ENCODE results near the gene DIPK1A. TPM values are rescaled to one million over a fixed set of nuclear protein-coding genes. Genes with fewer than 3 reads are reported as not detected.

Gene DIPK1A
- total RNA-seq, 4 donors from 2014 or later: 3.1 to 9.9 (median 4.9) TPM

GRCh38 chr1:92952714-92953113, 8.5 kb downstream of the DIPK1A start:
- no peaks in the 10 kb centered on the region for H3K27me3 ChIP-seq
- H3K9me3 ChIP-seq: no peaks in the 10 kb centered on the region
- DNase-seq: no peak
- H3K4me3 ChIP-seq: no peak overlapping the region
- peaks cover 0 to 38% (median 16%) of the 10 kb centered on the region in 3 donors for H3K4me1 ChIP-seq
- TF ChIP-seq CTCF (IDR thresholded peaks at IDR 0.05): no peak
- no peak for TF ChIP-seq POLR2A (IDR thresholded peaks at IDR 0.05)
- H3K36me3 ChIP-seq: no peaks in the 10 kb centered on the region
- intact Hi-C loops (cut with DNase I): no loop called here
- WGBS, 2 donors: 90 to 96% methylated on average over 1 of the region's 1 CpG
- H3K27ac ChIP-seq: peak overlapping the region in 1 of 4 donors; percentile 62

- 35 to 55% methylated on average over 4 of the region's 4 CpGs for WGBS, 2 donors
Measured at GRCh38 chr1:92951141-92951582, 10.1 kb downstream of the DIPK1A start.

GRCh38 chr1:92949937-92950817, 11.1 kb downstream of the DIPK1A start:
- no peak overlapping the region for H3K4me3 ChIP-seq
- H3K36me3 ChIP-seq: no peaks in the 10 kb centered on the region
- no peaks in the 10 kb centered on the region for H3K27me3 ChIP-seq
- intact Hi-C loops (cut with DNase I): no loop called here
- H3K9me3 ChIP-seq: no peaks in the 10 kb centered on the region
- no peak for DNase-seq
- H3K27ac ChIP-seq: peak overlapping the region; percentile 42 to 62 (median 52)
- WGBS, 2 donors: 59 to 68% methylated on average over 7 of the region's 7 CpGs
- H3K4me1 ChIP-seq: peaks cover 0 to 30% (median 16%) of the 10 kb centered on the region in 3 donors
- TF ChIP-seq CTCF (IDR thresholded peaks at IDR 0.05) (no peak), POLR2A (IDR thresholded peaks at IDR 0.05) (no peak)

More at GRCh38 chr1:92951141-92951582, 10.1 kb downstream of the DIPK1A start:
- H3K4me3 ChIP-seq: no peak overlapping the region
- peaks cover 0 to 25% (median 16%) of the 10 kb centered on the region in 3 donors for H3K4me1 ChIP-seq
- TF ChIP-seq POLR2A (IDR thresholded peaks at IDR 0.05) (no peak), CTCF (IDR thresholded peaks at IDR 0.05) (no peak)
- no peaks in the 10 kb centered on the region for H3K36me3 ChIP-seq
- DNase-seq: no peak
- intact Hi-C loops (cut with DNase I): no loop called here
- no peaks in the 10 kb centered on the region for H3K9me3 ChIP-seq
- H3K27ac ChIP-seq: peak overlapping the region; percentile 47 to 71 (median 60)
- H3K27me3 ChIP-seq: no peaks in the 10 kb centered on the region

- 89 to 90% methylated on average over 1 of the region's 1 CpG for WGBS, 2 donors
- Histone ChIP-seq H3K4me3 (no peak overlapping the region), H3K27ac (no peak overlapping the region), H3K27me3 (no peaks in the 10 kb centered on the region), H3K36me3 (no peaks in the 10 kb centered on the region), H3K4me1 (peaks cover 0 to 47% (median 20%) of the 10 kb centered on the region in 3 donors), H3K9me3 (no peaks in the 10 kb centered on the region)
- intact Hi-C loops (cut with DNase I): no loop called here
- DNase-seq: no peak
- TF ChIP-seq CTCF (IDR thresholded peaks at IDR 0.05): no peak
- TF ChIP-seq POLR2A (IDR thresholded peaks at IDR 0.05): no peak
Measured at GRCh38 chr1:92948071-92948470, 13.2 kb downstream of the DIPK1A start.

GRCh38 chr1:92945748-92946270, 15.5 kb downstream of the DIPK1A start:
- peaks cover 0 to 48% (median 15%) of the 10 kb centered on the region in 3 donors for H3K4me1 ChIP-seq

More at GRCh38 chr1:92945748-92946270, 15.5 kb downstream of the DIPK1A start:
- Histone ChIP-seq H3K27me3 (no peaks in the 10 kb centered on the region), H3K36me3 (no peaks in the 10 kb centered on the region), H3K27ac (no peak overlapping the region), H3K4me3 (no peak overlapping the region), H3K9me3 (no peaks in the 10 kb centered on the region)
- 78 to 83% methylated on average over 4 of the region's 4 CpGs for WGBS, 2 donors
- no peak for DNase-seq
- intact Hi-C loops (cut with DNase I): no loop called here
- TF ChIP-seq POLR2A (IDR thresholded peaks at IDR 0.05) (no peak), CTCF (IDR thresholded peaks at IDR 0.05) (no peak)

All from esophagus squamous epithelium (tissue), 5 donors.